ENCODE data around the gene ZSCAN4. TPM values are rescaled to one million over a fixed set of nuclear protein-coding genes. Genes with fewer than 3 reads are reported as not detected.

Gene ZSCAN4, protein sequence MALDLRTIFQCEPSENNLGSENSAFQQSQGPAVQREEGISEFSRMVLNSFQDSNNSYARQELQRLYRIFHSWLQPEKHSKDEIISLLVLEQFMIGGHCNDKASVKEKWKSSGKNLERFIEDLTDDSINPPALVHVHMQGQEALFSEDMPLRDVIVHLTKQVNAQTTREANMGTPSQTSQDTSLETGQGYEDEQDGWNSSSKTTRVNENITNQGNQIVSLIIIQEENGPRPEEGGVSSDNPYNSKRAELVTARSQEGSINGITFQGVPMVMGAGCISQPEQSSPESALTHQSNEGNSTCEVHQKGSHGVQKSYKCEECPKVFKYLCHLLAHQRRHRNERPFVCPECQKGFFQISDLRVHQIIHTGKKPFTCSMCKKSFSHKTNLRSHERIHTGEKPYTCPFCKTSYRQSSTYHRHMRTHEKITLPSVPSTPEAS
- 0.24 TPM in 1 of 2 replicates, not detected in the other for total RNA-seq

DNA sequence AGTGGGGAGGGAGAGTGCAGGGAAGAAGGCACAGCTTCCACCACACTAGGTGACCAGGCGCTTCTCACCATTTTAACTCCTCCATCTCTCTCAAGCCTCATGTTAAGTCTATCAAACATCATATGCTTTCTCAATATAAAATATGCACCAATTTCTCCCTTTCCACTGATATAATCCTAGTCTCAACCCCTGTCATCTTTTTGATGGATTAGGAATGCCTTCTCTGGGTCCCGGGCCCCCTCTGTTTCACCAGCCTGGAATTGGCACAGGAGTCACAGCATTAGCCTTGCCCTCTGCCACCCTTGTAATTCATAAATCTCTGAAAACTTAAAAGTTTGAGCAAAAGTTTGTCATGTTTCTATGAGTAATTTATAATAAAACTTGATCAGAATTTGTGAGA is at the start of gene ZSCAN4:
ZSCAN4 (plus strand) TSS at position 301 of the 400 bp plus-strand sequence. CDS start 7,211 bp downstream, outside the sequence.

DNA sequence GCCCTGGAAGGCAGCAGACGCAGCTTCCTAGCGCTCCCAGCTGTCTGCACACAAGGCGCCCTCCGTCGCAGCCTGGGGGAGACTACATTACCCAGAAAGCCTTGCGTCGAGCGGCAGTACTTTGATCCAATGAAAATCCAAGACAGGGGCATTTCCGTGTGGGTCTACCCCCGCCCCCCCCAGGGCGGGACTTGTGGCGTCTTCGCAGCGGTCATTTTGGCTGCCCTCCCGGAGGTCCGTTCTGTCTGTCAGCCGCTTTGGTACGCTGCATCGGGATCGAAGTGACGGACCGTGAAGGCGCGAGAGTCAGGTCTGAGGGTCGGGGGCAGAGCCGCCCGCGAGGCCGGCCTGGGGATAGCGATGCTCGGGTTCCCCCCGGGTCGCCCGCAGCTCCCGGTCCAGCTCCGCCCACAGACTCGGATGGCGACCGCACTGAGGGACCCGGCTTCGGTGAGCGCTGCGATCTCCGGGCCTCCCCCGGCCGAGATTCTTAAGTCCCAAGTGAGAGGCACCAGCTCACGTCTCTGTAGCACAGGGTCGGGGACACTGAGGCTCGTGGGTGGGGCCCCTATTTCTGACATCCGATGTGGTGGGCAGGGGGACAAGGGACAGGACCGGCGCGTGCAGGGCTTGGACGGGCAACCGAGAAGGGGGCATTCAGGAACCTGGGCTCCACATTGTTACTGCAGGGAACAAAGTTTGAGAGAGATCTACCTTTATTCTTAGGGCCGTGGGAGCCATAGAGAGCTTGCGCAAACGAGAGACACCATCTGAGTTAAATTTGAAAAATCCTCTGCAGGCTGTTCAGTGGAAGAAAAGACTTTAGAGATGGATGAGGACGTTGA is 35.5 kb upstream of the ZSCAN4 start, which contains the start of gene ZNF211:
ZNF211 (plus strand) TSS at position 182 of the 845 bp plus-strand sequence; CDS start at position 361, 179 bp downstream.

DNA sequence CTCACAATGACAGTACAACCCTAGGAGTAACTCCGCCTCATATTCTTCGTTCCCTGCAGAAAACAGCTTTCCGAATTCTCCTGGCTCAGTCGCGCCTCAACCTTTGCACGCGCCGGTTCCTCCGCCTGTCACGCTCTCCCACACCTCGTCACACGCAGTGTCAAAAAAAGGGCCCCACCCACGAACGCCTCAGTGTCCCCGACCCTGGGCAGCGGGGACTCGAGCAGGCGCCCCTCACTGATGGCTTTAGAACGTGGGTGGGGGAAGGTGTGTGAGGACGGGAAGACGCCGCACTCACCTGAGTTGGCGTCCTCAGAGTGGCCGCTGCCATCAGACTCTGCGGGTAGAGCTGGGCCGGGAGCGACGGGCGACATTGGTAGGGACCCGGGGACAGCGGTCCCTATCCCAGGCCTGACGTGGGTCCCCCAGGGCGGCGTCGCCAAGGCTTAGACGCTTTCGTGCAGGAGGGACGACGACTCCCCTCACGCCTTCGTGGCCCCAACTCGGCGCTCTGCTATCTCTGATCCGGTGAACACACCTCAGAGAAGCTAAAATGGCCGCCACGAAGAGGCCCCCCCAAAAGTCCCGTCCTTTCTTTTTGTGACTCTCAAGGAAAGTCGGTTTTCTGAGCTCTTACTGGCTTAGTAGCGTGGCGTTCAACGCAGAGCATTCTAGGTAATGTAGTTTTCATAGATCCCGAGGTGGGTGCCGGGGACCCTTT is 40.1 kb downstream of the ZSCAN4 start, which contains the start of gene ZNF154:
ZNF154 (minus strand) TSS at position 564 of the 721 bp plus-strand sequence; CDS start at position 331, 233 bp downstream.

Other genes with a start within 250 kb of the ZSCAN4 start
- 15.3 and 20.0 TPM in 2 replicates for gene ZNF749, start 233.6 kb upstream of the ZSCAN4 start, total RNA-seq
- 0.21 and 0.24 TPM in 2 replicates for gene VN1R1, start 211.8 kb upstream of the ZSCAN4 start, total RNA-seq
- 13.7 and 14.1 TPM in 2 replicates for gene ZNF772, start 191.4 kb upstream of the ZSCAN4 start, total RNA-seq
- 12.3 and 20.5 TPM in 2 replicates for gene ZNF419, start 181.2 kb upstream of the ZSCAN4 start, total RNA-seq
- gene ZNF773, start 169.0 kb upstream of the ZSCAN4 start, total RNA-seq, result 16.9 and 17.7 TPM in 2 replicates
- 4.6 and 6.8 TPM in 2 replicates for gene ZNF549, start 141.6 kb upstream of the ZSCAN4 start, total RNA-seq
- 7.0 and 8.2 TPM in 2 replicates for gene ZNF550, start 109.1 kb upstream of the ZSCAN4 start, total RNA-seq
- 4.3 and 6.0 TPM in 2 replicates for gene ZNF416, start 90.0 kb upstream of the ZSCAN4 start, total RNA-seq
- 3.9 and 5.3 TPM in 2 replicates for gene ZIK1, start 84.8 kb upstream of the ZSCAN4 start, total RNA-seq
- gene ZNF530, start 69.0 kb upstream of the ZSCAN4 start, total RNA-seq, result 2.1 and 3.1 TPM in 2 replicates
- gene ZNF134, start 54.7 kb upstream of the ZSCAN4 start, total RNA-seq, result 13.7 and 18.8 TPM in 2 replicates
- gene ZNF211, start 35.8 kb upstream of the ZSCAN4 start, total RNA-seq, result 11.1 and 11.9 TPM in 2 replicates
- gene ZNF551, start 13.0 kb downstream of the ZSCAN4 start, total RNA-seq, result 8.1 and 8.2 TPM in 2 replicates
- 0.64 and 1.4 TPM in 2 replicates for gene ZNF154, start 40.3 kb downstream of the ZSCAN4 start, total RNA-seq
- gene ZNF671, start 58.7 kb downstream of the ZSCAN4 start, total RNA-seq, result 4.1 and 4.3 TPM in 2 replicates
- 8.7 TPM in 2 replicates for gene ZNF776, start 77.9 kb downstream of the ZSCAN4 start, total RNA-seq
- gene ZNF586, start 100.7 kb downstream of the ZSCAN4 start, total RNA-seq, result 12.6 and 15.7 TPM in 2 replicates
- 4.3 and 6.7 TPM in 2 replicates for gene ZNF552, start 146.0 kb downstream of the ZSCAN4 start, total RNA-seq
- 23.4 and 26.0 TPM in 2 replicates for gene ZNF587B, start 161.4 kb downstream of the ZSCAN4 start, total RNA-seq
- gene ZNF587, start 180.9 kb downstream of the ZSCAN4 start, total RNA-seq, result 12.1 and 14.7 TPM in 2 replicates
- gene ZNF814, start 220.1 kb downstream of the ZSCAN4 start, total RNA-seq, result 4.3 and 4.9 TPM in 2 replicates
- 8.3 and 9.9 TPM in 2 replicates for gene ZNF417, start 247.7 kb downstream of the ZSCAN4 start, total RNA-seq